ENCODE data around the gene DMD.
"Not testable (repeated sequence)": the region's sequence is repeated elsewhere in the genome, so short reads cannot be mapped to it uniquely, and the experiment has no call there.

DMD gene

DNA sequence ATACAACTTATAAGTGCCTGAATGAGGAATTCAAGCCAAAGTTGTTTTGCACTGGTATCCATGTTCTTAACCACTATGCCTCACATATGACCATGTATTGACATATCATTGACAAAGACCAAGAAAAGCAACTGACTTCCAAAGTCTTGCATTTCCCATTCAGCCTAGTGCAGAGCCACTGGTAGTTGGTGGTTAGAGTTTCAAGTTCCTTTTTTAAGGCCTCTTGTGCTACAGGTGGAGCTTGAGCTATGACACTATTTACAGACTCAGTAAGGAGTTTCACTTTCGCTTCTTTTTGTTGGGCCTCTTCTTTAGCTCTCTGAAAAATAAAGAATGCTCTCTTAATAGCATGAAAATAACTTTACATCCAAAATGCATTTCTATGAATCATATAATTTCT, 763.0 kb downstream of the DMD start:
- no peak for DNase-seq

DNA sequence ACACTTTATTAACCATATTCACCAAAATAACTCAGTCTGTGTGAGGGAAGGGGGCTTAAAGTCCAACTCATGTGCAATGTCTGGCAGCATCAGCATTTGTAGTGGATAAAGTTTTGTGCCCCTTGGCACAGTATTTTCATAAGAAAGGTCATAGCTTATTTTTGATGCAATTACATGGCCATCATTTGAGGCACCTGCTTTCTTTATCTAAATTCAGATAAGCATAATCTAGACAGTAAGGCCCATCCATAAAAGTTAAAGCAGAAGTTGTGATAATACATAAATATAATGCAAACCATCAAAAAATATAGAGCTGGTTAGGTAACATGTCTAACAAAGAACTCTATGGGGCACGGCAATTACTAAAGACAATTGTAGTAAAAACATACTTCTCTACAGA, 763.7 kb downstream of the DMD start:
- DNase-seq: no peak

DNA sequence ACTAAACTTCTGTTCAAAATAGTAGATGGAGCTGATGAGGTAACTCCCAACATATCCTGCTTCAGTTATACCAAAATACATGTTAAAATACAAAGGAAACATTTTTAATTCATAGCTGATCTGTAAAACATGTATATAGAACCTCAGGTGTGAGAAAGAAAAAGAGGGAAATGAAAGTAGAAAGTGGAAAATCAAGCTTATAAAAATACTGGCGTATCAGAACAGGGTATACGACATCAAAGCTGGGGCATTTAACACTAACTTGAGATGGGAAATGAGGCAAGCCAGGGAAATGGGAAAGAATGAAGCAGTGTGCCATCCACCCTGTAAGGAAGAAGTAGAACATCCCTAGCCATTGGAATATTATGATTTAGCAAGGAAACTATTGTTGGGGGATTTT, 767.5 kb downstream of the DMD start:
- no peak for DNase-seq

DNA sequence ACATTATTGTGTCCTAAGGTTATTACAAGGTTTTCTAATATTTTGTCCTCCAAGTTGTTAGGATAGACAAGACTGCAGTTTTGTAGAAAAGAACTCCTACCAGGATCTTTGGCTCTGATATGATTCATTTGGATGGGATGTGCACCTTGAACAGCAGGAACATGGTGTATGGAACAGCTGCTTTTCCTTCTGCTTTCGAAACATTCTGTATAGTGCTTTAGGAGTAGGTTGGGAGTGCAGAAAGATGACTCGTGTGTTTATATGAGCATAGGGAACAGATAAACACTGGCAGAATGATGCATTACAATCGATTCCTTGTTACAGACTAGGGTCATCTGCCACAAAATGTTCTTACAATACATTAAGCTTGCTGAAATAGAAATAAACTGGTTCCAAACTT, 790.1 kb downstream of the DMD start:
- DNase-seq: no peak

DNA sequence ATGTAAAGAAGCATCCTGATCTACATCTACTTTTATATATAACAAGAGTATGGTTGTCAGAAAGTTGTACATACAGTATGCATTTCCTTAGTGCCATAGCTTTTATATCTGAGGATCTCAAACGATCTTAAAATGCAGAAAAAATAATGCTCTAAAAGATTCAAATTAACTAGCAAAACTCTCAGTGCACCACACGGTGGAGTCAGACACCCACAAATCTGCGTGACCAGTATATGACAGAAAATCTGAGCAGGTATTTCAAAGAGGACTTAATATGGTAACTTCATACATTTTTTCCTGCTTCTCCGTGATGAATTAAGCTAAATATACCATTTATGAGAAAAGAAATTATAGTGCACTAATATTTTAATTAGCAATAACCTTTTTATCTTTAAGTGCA, 803.0 kb downstream of the DMD start:
- no peak for DNase-seq

DNA sequence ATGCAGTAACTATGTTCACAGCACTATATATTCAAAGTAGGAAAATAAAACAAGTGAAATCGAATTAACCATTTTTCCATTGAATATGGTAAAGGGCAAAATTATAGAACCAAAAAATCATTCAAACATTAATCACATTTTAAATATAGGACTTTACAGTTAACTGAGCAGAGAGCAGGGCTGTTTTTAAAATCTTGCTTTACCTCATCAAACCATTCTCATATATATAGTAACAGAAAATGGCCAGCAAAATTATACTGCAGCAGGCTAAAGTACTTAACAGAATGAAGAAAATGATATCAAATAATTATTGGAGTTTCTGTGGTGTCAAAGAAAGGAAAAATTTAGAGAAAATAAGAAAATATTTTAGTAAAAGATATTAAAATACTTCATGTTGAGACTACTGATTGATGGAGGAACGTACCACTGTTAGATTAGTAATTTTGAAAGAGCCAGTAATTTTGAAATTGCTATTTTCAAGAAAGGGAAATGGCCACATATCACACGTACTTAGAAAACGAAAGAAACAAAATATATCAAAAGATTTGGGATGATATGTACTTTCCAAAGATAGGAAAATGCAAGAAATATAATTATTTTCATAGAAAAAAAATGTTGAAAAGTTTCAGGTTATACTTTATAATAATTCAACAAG, 813.7 kb downstream of the DMD start:
- no peak for DNase-seq

DNA sequence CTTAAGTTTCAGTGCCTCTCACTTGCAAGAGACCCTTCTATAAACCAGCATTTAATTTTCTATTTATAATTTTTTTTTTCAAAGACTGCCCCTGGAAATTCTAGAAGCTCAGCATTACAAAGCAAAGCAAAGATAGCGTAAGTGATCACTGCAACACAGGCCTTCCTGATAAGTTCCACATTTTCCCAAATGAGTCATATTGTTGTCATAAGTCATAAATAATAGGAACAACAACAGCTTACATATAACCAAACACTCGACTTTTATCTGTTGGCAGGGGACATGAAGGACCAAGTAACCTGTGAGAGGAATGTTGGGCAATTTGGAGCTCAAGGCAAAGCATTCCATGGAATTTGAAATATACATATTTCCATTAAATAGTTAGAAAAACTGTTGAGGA, 815.5 kb downstream of the DMD start:
- no peak for DNase-seq

DNA sequence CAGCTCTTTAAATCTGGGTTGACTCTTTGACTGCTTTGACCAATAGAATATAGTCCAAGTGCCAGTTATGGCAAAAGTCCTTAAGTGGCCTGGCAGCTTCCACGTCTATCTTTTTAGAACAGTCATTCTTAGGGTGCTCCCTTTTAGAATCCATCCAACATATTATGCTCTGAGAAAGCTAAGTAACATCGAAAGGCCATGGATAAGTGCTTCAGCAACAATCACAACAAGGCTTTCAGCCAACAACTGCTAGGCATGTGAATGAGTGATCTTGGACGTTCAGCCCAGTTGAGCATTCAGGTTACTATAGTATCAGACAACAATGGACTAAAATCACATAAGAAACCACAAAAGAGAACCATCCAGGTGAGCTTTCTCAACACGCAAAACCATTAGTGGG, 818.7 kb downstream of the DMD start:
- DNase-seq: no peak

DNA sequence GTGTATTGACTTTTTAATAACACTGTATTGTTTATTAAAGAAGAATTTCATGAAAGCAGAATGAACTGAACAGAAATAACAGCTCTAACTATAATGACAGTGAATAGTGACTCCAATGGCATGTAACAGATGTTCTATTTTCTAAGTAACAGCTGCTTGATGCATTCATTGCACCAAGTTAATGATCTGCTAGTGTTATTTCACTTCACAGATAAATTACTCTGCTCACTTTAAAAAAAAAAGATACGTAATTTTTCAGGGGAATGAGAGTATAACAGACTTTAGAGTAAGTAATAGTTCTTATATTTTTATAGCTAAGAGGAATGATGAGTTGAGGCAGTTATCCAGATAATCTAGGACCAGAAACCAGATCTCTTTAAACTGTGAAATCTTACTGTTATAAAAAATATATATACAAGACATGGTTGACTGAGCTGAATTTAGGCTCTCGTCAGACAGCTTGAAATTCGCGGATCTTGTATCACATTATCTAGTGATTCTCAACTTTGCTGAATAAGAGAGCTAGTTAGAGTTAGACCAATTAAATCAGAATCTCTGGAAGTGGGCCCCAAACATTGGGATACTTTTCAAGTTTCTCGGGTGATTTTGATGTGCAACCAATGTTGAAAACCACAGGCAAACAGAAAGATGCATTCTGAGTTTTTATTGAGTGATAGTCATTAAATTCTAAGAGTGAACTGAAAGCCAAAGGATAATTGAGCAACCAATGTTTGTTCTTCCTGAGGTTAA, 840.7 kb downstream of the DMD start:
- no peak for DNase-seq

DNA sequence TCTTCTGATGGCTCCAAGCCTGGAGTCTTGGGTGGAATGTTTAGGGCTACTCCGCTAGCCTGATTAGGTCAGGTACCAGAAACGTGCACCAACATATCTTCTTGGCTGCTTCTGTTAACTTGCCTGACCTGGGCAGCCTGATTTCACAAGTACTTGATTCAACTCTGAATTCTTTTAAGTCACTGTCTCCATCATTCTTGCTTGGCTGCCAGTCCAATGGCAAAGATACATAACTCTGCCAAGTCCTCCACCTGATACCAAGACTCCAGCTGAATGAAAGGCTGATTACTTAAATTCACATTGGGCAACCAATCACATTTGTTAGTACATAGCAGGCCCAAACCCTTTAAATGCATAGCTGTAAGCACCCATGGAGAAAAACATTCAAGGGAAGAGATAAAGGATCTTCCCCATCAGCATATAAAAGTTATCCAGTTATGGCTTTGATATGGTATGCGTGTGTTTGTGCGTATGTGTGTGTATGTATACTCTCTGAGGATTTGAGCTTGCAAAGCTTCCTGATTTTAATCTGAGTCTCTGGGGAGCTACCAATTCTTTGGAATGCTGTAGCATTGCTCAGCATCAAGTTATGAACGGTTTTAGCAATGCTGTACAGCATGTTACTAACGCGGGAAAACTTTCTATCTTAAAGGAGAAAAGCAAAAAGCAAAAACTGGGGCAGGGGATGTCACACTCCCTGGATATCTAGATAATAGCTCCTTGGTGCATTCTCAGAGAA, 917.2 kb downstream of the DMD start:
- DNase-seq: no peak

DNA sequence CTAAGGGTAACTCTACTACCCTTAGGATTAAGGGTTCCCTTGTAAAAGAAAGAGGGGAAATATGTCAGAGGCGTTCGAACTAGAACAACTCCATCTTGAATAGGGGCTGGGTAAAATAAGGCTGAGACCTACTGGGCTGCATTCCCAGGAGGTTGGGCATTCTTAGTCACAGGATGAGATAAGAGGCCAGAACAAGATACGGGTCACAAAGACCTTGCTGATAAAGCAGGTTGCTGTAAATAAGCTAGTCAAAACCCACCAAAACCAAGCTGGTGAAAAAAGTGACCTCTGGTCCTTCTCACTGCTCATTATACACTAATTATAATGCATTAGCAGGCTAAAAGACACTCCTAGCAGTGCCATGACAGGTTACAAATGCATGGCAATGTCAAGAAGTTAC, 922.0 kb downstream of the DMD start:
- DNase-seq: no peak

DNA sequence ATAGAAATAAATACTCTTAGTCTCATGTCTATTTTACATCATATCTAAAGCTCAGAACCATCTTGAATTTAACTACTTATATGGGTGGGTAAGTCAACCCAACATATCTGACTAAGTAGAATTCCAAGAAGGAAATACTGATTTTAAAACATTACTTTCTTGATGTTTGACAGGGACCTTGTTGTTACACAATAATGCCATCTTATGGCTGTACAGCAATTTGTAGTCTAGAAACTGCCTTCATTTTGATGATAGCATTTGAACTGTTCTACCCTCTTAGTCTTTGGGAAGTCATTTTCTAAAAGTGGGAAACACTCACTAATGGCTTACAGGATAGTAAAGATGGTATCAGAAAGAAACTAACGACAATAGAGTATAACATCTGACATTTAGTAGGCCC, 929.5 kb downstream of the DMD start:
- no peak for DNase-seq

DNA sequence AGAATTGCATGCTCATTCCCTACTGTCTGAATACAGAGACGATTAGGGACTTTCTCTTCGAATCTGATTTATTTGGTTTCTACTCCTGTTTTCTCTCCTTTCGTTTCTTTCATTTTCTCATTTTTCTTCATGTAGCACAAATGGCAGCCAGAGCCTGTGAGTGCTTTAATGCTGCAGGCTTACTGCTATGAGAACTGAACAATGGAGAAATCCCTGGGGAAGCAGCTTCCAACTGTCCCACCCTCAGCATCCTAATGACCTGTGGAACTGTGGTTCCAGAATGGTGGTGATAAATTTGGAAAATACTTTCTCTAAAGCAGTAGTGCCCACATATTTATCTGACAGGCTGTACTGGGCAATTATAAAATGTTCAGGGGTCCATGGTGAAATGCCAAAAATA, 930.4 kb downstream of the DMD start:
- DNase-seq: no peak

DNA sequence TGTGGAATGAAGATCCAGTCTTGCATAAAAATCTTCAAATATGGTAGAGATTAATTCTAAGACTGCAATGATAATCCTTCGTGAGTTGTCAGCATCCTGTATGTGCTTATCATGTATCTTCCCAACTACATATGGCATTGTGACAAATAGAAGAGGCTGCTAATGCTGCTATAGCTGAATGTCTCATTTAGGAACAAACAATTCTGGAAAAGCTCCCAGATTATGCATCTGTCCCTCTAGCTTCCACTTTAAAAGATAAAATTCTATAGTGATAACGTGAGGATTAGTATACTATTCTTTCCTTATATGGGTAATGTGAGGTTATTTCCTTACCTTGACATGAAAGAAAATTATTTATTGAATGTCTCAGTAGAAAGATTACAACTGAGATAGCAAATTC, 930.9 kb downstream of the DMD start:
- no peak for DNase-seq

DNA sequence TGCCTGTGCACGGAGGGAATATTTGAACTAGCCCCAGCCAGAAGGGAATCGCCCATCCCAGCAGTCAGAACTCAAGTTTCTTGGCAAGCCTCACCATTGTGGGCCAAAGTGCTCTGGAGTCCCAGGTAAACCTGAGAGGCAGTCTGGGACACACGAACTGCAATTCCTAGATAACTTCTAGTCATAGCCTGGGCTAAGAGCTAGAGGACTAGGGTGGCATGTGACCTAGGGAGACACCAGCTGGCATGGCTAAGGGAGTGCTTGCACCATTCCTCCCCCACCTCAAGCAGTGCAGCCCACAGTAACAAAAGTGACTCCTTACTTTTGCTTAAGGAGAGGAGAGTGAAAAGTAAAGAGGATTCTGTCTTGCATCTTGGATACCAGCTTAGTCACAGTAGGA, 935.2 kb downstream of the DMD start:
- no peak for DNase-seq

DNA sequence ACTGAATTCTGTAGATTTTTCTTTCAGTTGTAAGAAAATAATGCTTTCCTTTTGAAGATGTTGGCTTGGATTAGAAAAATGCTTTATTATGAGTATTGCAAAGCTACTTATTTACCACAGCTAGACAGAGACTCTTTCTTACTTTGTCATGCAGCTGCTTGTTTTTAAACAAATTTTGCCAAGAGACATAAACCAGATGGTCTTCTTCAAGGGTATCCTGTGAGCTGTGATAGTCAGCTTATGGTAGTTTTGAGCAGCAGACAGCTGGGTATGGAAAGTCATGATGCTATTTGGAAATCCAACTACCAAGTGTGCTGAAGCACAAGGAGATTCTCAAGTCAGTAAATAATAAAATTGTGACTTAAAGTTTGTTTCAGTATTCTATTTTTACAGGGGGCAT, 941.5 kb downstream of the DMD start:
- no peak for DNase-seq

DNA sequence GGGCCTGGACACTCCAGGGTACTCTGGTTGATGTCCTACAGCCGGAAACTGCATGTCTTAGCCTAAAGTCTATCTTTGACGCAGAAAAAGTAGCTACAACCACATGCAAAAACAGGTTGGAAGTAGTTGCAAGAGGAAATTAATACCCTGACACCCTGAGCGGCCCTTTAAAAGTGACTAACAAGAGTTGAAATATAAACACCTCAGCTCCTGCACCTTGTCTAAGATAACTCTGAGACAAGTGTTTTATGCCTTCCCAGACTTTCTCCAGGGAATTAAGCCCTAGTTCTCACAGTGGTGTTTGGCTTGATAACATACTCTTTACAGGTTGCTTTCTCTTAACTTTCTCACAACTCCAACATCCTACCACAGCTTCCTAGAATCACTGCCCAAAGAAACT, 943.1 kb downstream of the DMD start:
- no peak for DNase-seq

DNA sequence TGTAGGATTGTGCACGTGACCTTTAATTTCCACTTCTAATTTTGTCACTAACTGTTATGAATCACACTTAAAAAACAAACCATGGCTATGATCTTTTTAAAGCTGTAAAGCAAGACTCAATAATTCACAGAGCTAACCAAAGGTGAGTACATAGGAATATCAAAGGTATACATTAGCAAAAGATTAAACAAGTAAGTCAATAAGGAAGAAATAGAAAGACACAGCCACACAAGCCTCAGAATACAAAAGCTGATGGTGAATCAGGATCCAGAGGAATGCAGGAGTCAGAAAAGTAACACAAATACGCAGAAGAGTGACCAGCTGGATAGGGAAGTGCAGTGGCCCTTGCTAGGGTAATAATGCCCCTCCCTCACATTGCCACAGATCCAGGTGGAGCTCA, 943.6 kb downstream of the DMD start:
- no peak for DNase-seq

DNA sequence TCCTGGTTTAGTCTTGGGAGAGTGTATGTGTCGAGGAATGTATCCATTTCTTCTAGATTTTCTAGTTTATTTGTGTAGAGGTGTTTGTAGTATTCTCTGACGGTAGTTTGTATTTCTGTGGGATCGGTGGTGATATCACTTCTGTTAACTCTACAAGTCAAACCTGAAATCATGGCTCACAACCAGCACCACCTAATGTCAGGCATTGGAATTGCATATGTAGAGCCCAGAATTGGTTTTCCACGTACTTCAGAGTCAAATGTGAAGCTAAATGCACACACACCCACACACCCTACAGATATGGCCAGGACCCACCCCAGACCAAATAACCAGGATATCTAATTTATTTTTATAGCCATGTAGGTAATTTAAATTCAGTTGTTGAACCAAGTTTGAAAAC, 964.7 kb downstream of the DMD start:
- not testable (repeated sequence) for DNase-seq

DNA sequence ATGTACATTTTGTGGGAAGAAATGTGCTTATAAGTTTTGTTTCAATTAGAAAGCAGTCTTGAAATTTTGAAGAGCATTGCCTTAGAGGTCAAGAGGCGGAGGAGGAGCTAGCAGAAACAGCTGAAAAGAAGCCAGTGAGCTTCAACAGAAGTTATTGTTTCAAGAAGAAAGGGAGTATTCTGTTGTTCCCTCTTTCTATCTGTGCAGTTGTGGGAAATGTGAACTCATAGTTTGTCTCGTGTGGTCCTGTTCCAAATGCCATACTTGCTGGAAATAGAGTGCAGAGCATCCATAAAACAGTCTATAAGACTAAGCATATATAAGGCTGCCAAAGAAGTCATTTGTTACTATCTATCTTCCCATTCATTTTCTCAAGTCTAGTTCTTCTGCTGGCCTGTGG, 1015.7 kb downstream of the DMD start:
- DNase-seq: no peak

DNA sequence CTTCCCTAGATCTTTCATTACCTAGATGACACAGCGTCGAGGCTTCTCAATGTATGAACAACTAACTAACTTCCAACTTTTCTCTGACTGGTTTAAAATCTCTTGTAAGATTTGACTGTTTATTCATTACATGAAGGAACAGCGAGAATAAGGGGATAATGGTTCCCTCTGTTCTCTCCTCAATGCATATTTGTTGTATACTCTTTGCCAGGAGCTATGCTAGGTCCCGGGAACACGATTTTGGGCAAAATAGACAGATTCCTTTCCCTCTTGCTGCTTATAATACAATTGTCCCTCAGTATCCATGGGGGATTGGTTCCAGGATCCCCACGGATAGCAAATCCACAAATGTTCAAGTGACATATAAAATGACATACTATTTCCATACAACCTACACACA, 1020.0 kb downstream of the DMD start:
- no peak for DNase-seq

DNA sequence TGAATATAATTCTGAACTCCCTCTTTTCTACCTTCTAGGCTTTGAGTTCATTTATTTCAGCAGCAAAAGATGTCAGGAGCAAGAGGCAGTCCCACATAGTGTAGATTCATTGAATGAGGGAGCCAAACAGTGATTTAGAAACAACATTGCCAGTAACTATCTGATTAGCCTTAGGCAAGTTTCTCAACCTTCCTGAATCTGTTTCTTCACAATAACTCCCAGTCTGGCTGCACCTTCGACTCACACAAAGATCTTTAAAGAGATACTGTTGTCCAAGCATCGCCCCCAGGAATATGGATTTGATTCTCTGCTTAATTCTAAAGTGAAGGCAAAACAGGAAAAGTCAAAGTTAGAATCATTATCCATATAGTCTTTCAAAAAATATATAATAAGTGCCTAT, 1026.2 kb downstream of the DMD start:
- no peak for DNase-seq

DNA sequence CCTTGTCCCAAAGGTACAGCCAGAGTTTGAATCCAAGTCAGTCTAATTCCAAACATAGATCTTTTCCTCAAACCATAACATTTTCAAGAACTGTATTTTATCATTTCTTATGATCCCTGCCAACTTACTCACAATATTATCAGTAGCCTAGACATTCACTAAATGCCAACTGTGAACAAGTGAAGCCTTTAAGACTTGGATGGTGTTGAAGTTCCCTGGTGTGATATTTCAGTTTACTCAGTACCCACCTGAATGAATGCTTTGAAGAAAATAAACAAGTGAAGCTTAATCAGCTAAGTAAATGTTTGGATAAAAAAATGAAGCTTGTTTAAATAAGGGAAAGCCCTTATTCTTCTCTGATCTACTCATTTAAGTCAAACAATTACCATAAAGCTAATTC, 1028.3 kb downstream of the DMD start:
- no peak for DNase-seq

DNA sequence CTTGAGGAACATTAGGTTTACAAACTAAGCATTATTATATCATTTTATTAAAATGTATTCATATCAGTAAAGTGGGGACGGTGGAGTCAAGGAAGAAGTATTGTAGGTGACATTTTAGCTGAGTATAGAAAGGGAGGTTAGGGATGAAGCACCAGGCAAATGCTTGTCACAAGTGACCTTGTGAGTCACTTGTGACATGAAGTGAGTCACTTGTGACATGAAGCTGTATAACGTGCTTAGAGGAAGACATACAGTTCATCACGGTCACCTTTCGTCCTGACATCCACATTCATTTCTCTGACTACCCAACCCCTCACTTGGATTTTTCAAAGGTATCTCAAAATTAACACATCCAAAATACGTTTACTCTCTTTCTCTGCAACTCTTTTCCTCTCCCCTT, 1034.8 kb downstream of the DMD start:
- DNase-seq: no peak

Measured in NCI-H1436 (cell line).